ENCODE measurements around the gene ARHGEF18.

The ARHGEF18 gene

DNA sequence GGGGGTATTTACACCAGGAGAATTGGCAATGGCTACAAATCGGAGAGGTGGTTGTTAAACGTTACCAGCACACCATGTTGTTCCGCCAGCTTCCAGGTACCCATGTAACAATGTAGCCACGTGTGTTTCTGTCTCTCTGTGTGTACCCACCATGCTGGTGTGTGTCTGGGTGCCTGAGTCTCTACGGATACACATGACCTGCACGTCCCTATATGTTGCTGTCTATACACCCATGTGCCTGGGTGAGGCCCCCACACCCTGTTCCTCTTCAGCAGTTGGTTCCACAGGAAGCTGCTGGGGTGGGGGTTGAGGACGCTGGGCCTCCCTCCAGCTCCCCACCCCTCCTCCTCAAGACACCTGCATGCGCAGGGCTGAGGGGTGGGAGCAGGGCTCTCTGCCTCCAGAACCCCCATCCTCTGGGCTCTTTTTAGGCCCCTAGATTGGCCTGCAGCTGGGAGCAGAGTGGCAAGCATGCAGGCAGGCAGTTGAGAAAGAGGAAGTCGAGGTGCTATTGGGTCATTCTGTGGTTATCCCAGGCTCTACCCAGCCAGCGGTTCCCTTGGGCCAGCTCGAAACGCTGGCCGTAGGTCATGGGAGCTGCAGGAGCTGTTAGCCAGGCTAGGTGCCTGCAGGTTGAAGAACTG lies at the start of gene ARHGEF18:
Gene ARHGEF18 (plus strand): TSS at position 351 of the 644 bp plus-strand sequence. CDS start 13,954 bp downstream, outside the sequence.
- peak within 1 kb of the TSS; percentile 79 for H3K4me2 ChIP-seq (ENCODE audit: low read length)
- peaks cover 41% of the 10 kb centered on the region for H3F3A ChIP-seq (ENCODE audit: control insufficient read depth, insufficient read depth)
- H3K36me3 ChIP-seq (ENCODE audit: control insufficient read depth, low read length) = peaks cover 42% of the 10 kb centered on the region

GRCh38 chr19:7301525-7301924 lies 47.2 kb upstream of the ARHGEF18 start:
- no peak overlapping the region for H3K4me3 ChIP-seq (ENCODE audit: low read length)
- H3K36me3 ChIP-seq (ENCODE audit: control insufficient read depth, low read length) = no peaks in the 10 kb centered on the region
- TF ChIP-seq, protein P1, sequence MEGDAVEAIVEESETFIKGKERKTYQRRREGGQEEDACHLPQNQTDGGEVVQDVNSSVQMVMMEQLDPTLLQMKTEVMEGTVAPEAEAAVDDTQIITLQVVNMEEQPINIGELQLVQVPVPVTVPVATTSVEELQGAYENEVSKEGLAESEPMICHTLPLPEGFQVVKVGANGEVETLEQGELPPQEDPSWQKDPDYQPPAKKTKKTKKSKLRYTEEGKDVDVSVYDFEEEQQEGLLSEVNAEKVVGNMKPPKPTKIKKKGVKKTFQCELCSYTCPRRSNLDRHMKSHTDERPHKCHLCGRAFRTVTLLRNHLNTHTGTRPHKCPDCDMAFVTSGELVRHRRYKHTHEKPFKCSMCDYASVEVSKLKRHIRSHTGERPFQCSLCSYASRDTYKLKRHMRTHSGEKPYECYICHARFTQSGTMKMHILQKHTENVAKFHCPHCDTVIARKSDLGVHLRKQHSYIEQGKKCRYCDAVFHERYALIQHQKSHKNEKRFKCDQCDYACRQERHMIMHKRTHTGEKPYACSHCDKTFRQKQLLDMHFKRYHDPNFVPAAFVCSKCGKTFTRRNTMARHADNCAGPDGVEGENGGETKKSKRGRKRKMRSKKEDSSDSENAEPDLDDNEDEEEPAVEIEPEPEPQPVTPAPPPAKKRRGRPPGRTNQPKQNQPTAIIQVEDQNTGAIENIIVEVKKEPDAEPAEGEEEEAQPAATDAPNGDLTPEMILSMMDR (IDR thresholded peaks at IDR 0.05; ENCODE audit: low read depth, low read length, poor library complexity, severe bottlenecking) = no peak
- TF ChIP-seq EZH2phosphoT487 (IDR thresholded peaks at IDR 0.05; ENCODE audit: borderline replicate concordance, low read length) = no peak
- H3K79me2 ChIP-seq (ENCODE audit: control insufficient read depth, low read length) = no peaks in the 10 kb centered on the region
- H3K27me3 ChIP-seq (ENCODE audit: control insufficient read depth, low read length) = no peaks in the 10 kb centered on the region
- H3F3A ChIP-seq (ENCODE audit: control insufficient read depth, insufficient read depth) = no peaks in the 10 kb centered on the region
- no peak overlapping the region for H3K4me2 ChIP-seq (ENCODE audit: low read length)
- H4K20me1 ChIP-seq (ENCODE audit: control insufficient read depth, insufficient read depth, low read depth, low read length) = no peaks in the 10 kb centered on the region
- H3K9me2 ChIP-seq (replicated peaks; ENCODE audit: control insufficient read depth, low read length) = no peaks in the 10 kb centered on the region
- no peak overlapping the region for H3K27ac ChIP-seq (ENCODE audit: low read depth, low read length)
- peaks cover 3% of the 10 kb centered on the region; the same call in 1 of the 2 replicates for H3K4me1 ChIP-seq (ENCODE audit: control insufficient read depth, low read length)
- H3K9me3 ChIP-seq (ENCODE audit: control insufficient read depth, insufficient read depth, low read length) = no peaks in the 10 kb centered on the region

More for the DNA sequence above, at the start of gene ARHGEF18:
- TF ChIP-seq EZH2phosphoT487 (IDR thresholded peaks at IDR 0.05; ENCODE audit: borderline replicate concordance, low read length) = no peak
- TF ChIP-seq, protein P1 (IDR thresholded peaks at IDR 0.05; ENCODE audit: low read depth, low read length, poor library complexity, severe bottlenecking) = no peak
- H3K9me2 ChIP-seq (replicated peaks; ENCODE audit: control insufficient read depth, low read length) = no peaks in the 10 kb centered on the region
- H3K79me2 ChIP-seq (ENCODE audit: control insufficient read depth, low read length) = peaks cover 58% of the 10 kb centered on the region
- H3K4me1 ChIP-seq (ENCODE audit: control insufficient read depth, low read length) = peaks cover 76% of the 10 kb centered on the region
- H3K9me3 ChIP-seq (ENCODE audit: control insufficient read depth, insufficient read depth, low read length) = no peaks in the 10 kb centered on the region
- H3K4me3 ChIP-seq (ENCODE audit: low read length) = peak within 1 kb of the TSS; percentile 83
- no peaks in the 10 kb centered on the region for H3K27me3 ChIP-seq (ENCODE audit: control insufficient read depth, low read length)
- H4K20me1 ChIP-seq (ENCODE audit: control insufficient read depth, insufficient read depth, low read depth, low read length) = 0 out of 2 replicates have a peak, but pooled peaks cover 4% of the 10 kb centered on the region
- peak within 1 kb of the TSS; percentile 98 for H3K27ac ChIP-seq (ENCODE audit: low read depth, low read length)

- H3K27ac ChIP-seq (ENCODE audit: low read depth, low read length) = no peak overlapping the region
- no peaks in the 10 kb centered on the region for H3F3A ChIP-seq (ENCODE audit: control insufficient read depth, insufficient read depth)
- no peaks in the 10 kb centered on the region for H3K9me3 ChIP-seq (ENCODE audit: control insufficient read depth, insufficient read depth, low read length)
Observed at GRCh38 chr19:7303470-7303869, 45.3 kb upstream of the ARHGEF18 start.

More at GRCh38 chr19:7303470-7303869, 45.3 kb upstream of the ARHGEF18 start:
- peaks cover 3% of the 10 kb centered on the region; the same call in 1 of the 2 replicates for H3K4me1 ChIP-seq (ENCODE audit: control insufficient read depth, low read length)
- no peaks in the 10 kb centered on the region for H3K27me3 ChIP-seq (ENCODE audit: control insufficient read depth, low read length)
- H3K4me3 ChIP-seq (ENCODE audit: low read length) = no peak overlapping the region
- H3K79me2 ChIP-seq (ENCODE audit: control insufficient read depth, low read length) = no peaks in the 10 kb centered on the region
- H4K20me1 ChIP-seq (ENCODE audit: control insufficient read depth, insufficient read depth, low read depth, low read length) = no peaks in the 10 kb centered on the region
- TF ChIP-seq EZH2phosphoT487 (IDR thresholded peaks at IDR 0.05; ENCODE audit: borderline replicate concordance, low read length) = no peak
- TF ChIP-seq, protein P1 (IDR thresholded peaks at IDR 0.05; ENCODE audit: low read depth, low read length, poor library complexity, severe bottlenecking) = no peak
- H3K36me3 ChIP-seq (ENCODE audit: control insufficient read depth, low read length) = no peaks in the 10 kb centered on the region
- no peaks in the 10 kb centered on the region for H3K9me2 ChIP-seq (replicated peaks; ENCODE audit: control insufficient read depth, low read length)
- no peak overlapping the region for H3K4me2 ChIP-seq (ENCODE audit: low read length)
